Measurements from ENCODE around the gene HMGXB3.
"Not testable (repeated sequence)": the region's sequence is repeated elsewhere in the genome, so short reads cannot be mapped to it uniquely, and the experiment has no call there.

HMGXB3 gene

GRCh38 chr5:150045549-150045948 lies 45.0 kb downstream of the HMGXB3 start:
- H3K4me3 ChIP-seq (ENCODE audit: low read depth, low read length), result no peak overlapping the region
- no peak for TF ChIP-seq CTCF (IDR thresholded peaks at IDR 0.05; ENCODE audit: low read depth, low read length)

DNA sequence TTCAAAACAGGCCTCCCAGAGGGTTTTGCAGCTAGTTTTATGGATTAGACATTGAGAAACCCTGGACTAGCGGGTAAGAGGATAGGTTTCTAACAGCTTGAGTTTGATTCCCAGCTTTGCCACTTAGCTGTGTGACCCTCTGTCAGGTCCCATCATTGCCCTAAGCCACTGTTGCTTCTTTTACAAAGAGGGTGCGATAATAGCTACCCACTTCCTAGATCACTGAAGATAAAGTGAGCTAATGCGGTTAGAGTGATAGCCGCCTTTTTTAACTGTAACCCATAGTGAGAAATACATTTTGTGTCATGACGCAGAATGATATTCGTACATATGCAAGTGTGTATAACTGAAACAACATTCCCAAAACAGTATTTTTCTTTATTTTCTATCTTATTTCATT lies 45.5 kb downstream of the HMGXB3 start:
- H3K4me3 ChIP-seq (ENCODE audit: low read depth, low read length), result no peak overlapping the region
- TF ChIP-seq CTCF (IDR thresholded peaks at IDR 0.05; ENCODE audit: low read depth, low read length), result no peak

DNA sequence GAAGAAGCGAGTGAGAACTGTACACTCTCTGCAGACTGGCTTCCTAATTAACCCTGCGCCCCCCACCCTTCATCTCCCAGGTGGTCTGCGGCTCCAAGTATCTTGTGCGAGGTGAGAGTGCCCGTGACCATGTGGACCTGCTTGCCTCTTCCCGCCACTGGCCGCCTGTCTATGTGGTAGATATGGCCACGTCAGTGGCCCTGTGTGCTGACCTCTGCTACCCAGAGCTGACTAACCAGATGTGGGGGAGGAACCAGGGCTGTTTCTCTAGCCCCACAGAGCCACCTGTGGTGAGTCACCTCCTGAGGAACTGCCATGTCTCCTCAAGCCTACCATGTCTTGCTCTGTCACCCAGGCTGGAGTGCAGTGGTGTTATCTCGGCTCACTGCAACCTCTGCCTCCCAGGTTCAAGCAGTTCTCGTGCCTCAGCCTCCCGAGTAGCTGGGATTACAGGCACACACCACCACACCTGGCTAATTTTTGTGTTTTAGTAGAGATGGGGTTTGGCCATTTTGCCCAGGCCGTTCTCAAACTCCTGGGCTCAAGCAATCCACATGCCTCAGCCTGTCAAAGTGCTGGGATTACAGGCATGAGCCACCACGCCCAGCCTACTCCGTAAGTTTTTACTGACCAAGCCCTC lies 49.8 kb downstream of the HMGXB3 start:
- H3K4me3 ChIP-seq (ENCODE audit: low read depth, low read length), result not testable (repeated sequence)

- H3K4me3 ChIP-seq (ENCODE audit: low read depth, low read length), result no peak overlapping the region
- TF ChIP-seq CTCF (IDR thresholded peaks at IDR 0.05; ENCODE audit: low read depth, low read length), result no peak
These were observed 51.2 kb downstream of the HMGXB3 start for GRCh38 chr5:150051657-150052195.

DNA sequence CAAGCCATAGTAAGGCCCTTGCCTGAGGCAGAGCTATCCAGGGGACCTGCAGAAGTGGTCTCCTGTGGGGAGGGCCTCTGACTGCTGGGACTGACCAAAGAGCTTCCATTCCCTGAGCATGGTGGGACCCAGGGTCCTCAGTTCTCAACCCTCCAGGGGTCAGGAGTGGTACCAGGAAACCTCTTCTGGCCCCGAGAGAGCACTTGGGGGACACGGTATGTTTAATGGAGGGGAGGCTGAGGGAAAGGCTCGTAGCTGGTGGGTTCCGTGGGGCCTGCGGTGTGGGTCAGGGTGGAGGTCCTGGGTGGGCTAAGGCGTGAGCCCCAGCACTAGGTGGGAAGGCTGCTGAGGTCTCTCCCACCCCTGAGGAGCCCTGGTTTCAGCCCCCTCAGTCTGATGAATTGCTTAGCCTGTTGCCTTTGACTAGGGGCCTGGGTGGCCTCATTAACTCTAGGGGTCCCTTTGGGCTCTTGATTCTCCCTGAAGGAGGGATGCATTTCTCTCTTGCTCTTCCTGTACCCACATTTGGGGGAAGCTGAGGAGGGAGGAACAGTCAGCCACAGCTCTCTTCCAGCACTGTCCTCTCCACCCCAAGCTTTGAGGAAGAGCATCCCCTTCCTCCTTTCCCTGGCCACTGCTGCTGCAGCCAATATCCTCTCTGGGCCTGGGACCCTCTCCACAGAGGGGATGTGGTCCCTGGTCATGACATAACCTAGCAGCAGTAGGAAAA lies 51.9 kb downstream of the HMGXB3 start:
- TF ChIP-seq CTCF (IDR thresholded peaks at IDR 0.05; ENCODE audit: low read depth, low read length), result no peak
- H3K4me3 ChIP-seq (ENCODE audit: low read depth, low read length), result no peak overlapping the region

- no peak for TF ChIP-seq CTCF (IDR thresholded peaks at IDR 0.05; ENCODE audit: low read depth, low read length)
- no peak overlapping the region for H3K4me3 ChIP-seq (ENCODE audit: low read depth, low read length)
These were observed 52.6 kb downstream of the HMGXB3 start for GRCh38 chr5:150052956-150053712.

DNA sequence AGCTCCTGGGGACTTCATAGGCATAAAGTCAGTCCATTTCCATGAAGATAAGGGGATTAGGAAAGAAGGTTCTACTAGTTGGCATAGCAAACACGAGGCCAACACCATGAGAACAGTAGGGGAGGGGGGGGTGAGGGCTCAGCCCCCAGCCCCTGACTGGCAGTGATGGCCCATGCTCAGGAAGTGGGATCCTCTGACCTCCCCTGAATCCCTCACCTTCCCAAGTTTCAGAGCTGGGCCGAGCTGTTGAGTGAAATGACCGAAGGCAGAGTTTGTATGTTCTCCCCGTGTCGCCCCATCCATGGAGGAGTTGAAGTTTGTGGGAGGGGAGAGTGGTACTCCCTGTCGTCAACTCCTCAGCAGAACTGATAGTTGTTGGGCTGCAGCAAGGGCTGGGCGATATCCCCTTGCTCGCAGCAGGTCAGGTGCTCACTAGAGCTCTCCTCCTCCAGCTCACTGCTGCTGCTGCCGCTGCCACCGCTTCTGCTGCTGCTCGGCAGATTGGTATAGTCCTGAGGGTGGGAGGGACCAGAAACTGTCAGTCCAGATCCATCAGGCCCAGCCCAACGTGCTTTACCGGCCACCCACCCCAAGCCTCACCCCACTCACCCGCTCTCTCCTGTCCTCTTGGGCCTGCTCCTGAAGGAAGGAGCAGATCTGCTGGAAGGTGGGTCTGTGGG lies 53.3 kb downstream of the HMGXB3 start:
- H3K4me3 ChIP-seq (ENCODE audit: low read depth, low read length), result no peak overlapping the region
- TF ChIP-seq CTCF (IDR thresholded peaks at IDR 0.05; ENCODE audit: low read depth, low read length), result no peak
